Ectodermal cell (in vitro differentiated cells): ENCODE measurements around the gene CREB5.
"Not testable (repeated sequence)": the region's sequence is repeated elsewhere in the genome, so short reads cannot be mapped to it uniquely, and the experiment has no call there.

ENCODE experiments used
- H3K27ac ChIP-seq: 2 replicates; pipeline ENCODE4 v1.7.0; 2013; ENCODE audit warnings: mild to moderate bottlenecking, low read depth, low read length; ENCODE audit not compliant: insufficient read depth, poor library complexity, severe bottlenecking
- H3K27me3 ChIP-seq: 2 replicates; pipeline ENCODE4 v1.7.0; 2013; ENCODE audit warnings: mild to moderate bottlenecking, low read length; ENCODE audit not compliant: insufficient read depth, control insufficient read depth, poor library complexity, severe bottlenecking
- H3K36me3 ChIP-seq: one replicate; pipeline ENCODE4 v1.7.0; 2013; ENCODE audit warnings: low read length; ENCODE audit not compliant: control insufficient read depth, insufficient read depth
- H3K4me1 ChIP-seq: one replicate; pipeline ENCODE4 v1.7.0; 2013; ENCODE audit warnings: low read length; ENCODE audit not compliant: control insufficient read depth, insufficient read depth
- H3K4me3 ChIP-seq: 2 replicates; pipeline ENCODE4 v1.7.0; 2013; ENCODE audit warnings: low read depth, low read length, control low read depth; ENCODE audit not compliant: insufficient read depth
- H3K9me3 ChIP-seq: 2 replicates; pipeline ENCODE4 v1.7.0; 2013; ENCODE audit warnings: mild to moderate bottlenecking, low read length, moderate library complexity; ENCODE audit not compliant: control insufficient read depth
- WGBS, 2 experiments: methylation state at CpG; one replicate each; pipeline ENCODE4 v1.1.7; 2013; ENCODE audit warnings: missing lambda C conversion rate in 2 of 2; 5-methylcytosine and 5-hydroxymethylcytosine counted together

The CREB5 gene

DNA sequence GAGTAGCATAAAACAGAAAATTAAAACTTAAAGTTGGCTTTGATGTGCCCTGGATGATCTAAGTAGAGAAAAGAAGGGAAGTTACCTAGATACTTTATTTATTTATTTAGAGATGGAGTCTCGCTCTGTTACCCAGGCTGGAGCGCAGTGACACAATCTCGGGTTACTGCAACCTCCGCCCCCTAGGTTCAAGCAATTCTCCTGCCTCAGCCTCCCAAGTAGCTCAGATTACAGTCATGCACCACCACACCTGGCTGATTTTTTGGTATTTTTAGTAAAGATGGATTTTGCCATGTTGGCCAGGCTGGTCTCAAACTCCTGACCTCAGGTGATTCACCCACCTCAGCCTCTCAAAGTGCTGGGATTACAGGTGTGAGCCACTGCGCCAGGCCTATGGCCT, 373.8 kb downstream of the CREB5 start:
- H3K27me3 ChIP-seq, H3K9me3 ChIP-seq, H3K27ac ChIP-seq, H3K36me3 ChIP-seq, H3K4me3 ChIP-seq, H3K4me1 ChIP-seq: not testable (repeated sequence)
- 88 to 95% methylated on average over 5 of the region's 5 CpGs for WGBS, 2 experiments

- no peaks in the 10 kb centered on the region for H3K27me3 ChIP-seq
- no peaks in the 10 kb centered on the region for H3K9me3 ChIP-seq
- no peaks in the 10 kb centered on the region for H3K36me3 ChIP-seq
- H3K27ac ChIP-seq: no peak overlapping the region
- H3K4me1 ChIP-seq: peaks cover 9% of the 10 kb centered on the region
- H3K4me3 ChIP-seq: no peak overlapping the region
Measured at GRCh38 chr7:28787106-28787505, 374.8 kb downstream of the CREB5 start.

DNA sequence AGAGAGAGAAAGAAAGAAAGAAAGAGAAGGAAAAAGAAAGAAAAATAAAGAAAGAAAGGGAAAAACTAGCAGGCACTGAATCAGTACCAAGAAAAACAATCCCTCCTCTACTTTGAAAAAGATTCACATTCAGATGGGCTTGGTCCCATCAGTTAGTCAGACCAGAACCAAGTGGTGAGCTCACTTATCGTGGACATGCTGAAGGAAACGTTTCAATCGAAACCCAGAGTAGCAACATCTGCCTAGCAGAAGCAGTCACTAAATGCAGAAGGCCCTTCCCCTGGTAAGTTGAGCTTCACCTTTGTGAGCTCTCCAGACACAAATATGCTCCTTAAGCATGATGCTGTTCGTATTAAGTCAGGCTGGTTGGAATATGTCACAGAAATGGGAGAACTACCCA, 378.1 kb downstream of the CREB5 start:
- Histone ChIP-seq H3K36me3 (no peaks in the 10 kb centered on the region), H3K27me3 (no peaks in the 10 kb centered on the region), H3K27ac (no peak overlapping the region), H3K4me3 (no peak overlapping the region), H3K4me1 (no peaks in the 10 kb centered on the region), H3K9me3 (no peaks in the 10 kb centered on the region)
- WGBS, 2 experiments: 94 to 99% methylated on average over 4 of the region's 4 CpGs

DNA sequence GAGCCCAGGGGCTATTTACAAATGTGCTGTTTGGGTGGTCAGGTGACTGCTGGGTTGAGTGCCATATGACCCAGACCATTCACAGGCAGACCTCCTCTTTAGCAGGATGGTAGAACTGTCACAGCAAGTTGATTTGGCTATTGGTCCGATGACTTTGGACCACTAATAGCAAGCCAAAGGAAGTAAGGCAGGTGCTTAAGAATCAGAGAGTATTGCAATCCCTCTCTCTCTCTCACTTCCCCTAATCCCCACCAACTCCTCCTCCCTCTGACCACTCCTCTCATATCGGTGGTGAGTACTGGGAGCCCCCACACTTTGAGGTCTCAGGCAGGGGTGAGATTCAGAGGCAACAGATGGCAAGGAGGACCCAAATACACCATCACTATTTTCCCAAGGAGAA, 380.5 kb downstream of the CREB5 start:
- no peaks in the 10 kb centered on the region for H3K27me3 ChIP-seq
- H3K4me1 ChIP-seq: no peaks in the 10 kb centered on the region
- H3K9me3 ChIP-seq: no peaks in the 10 kb centered on the region
- no peak overlapping the region for H3K4me3 ChIP-seq
- no peak overlapping the region for H3K27ac ChIP-seq
- 92 to 97% methylated on average over 2 of the region's 2 CpGs for WGBS, 2 experiments
- no peaks in the 10 kb centered on the region for H3K36me3 ChIP-seq

- H3K36me3 ChIP-seq: no peaks in the 10 kb centered on the region
- H3K4me1 ChIP-seq: no peaks in the 10 kb centered on the region
- no peak overlapping the region for H3K4me3 ChIP-seq
- 92 to 93% methylated on average over 9 of the region's 9 CpGs for WGBS, 2 experiments
- H3K27me3 ChIP-seq: no peaks in the 10 kb centered on the region
- H3K9me3 ChIP-seq: no peaks in the 10 kb centered on the region
- no peak overlapping the region for H3K27ac ChIP-seq
Measured at GRCh38 chr7:28793381-28794085, 381.2 kb downstream of the CREB5 start.

- WGBS, 2 experiments: 95 to 96% methylated on average over 15 of the region's 15 CpGs
- Histone ChIP-seq H3K27ac (no peak overlapping the region), H3K4me1 (no peaks in the 10 kb centered on the region), H3K36me3 (no peaks in the 10 kb centered on the region), H3K4me3 (no peak overlapping the region), H3K27me3 (no peaks in the 10 kb centered on the region), H3K9me3 (no peaks in the 10 kb centered on the region)
Measured at GRCh38 chr7:28798274-28798673, 386.0 kb downstream of the CREB5 start.

DNA sequence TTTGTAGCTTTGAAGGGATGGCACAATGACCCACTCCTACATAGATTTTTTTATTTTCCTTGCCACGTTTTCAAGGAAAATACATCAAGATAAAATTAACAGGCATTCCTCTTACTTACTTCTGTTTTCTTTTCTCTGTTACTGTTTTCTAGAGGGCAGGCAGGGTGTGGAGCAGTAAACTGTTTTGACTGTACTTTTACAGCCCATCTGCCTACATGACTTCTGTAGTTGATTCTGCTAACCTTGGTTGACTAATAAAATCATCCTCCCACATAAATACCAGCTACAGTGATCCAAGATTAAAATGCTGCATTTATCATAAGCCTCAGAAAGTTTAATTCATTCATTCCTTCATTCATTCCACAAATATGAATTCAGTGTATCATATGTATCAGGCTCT, 387.3 kb downstream of the CREB5 start:
- H3K4me3 ChIP-seq: no peak overlapping the region
- H3K36me3 ChIP-seq: no peaks in the 10 kb centered on the region
- 80% methylated on average over 1 of the region's 1 CpG; no CpG with 5 or more reads in 1 of the 2 experiments for WGBS, 2 experiments

GRCh38 chr7:28800150-28800549, 387.8 kb downstream of the CREB5 start:
- H3K9me3 ChIP-seq: no peaks in the 10 kb centered on the region
- H3K27me3 ChIP-seq: no peaks in the 10 kb centered on the region
- no peaks in the 10 kb centered on the region for H3K36me3 ChIP-seq
- no peak overlapping the region for H3K27ac ChIP-seq
- H3K4me3 ChIP-seq: no peak overlapping the region
- WGBS, 2 experiments: 95 to 97% methylated on average over 7 of the region's 7 CpGs
- H3K4me1 ChIP-seq: no peaks in the 10 kb centered on the region

More for the DNA sequence above, 387.3 kb downstream of the CREB5 start:
- Histone ChIP-seq H3K27me3 (no peaks in the 10 kb centered on the region), H3K9me3 (no peaks in the 10 kb centered on the region), H3K27ac (no peak overlapping the region), H3K4me1 (no peaks in the 10 kb centered on the region)

DNA sequence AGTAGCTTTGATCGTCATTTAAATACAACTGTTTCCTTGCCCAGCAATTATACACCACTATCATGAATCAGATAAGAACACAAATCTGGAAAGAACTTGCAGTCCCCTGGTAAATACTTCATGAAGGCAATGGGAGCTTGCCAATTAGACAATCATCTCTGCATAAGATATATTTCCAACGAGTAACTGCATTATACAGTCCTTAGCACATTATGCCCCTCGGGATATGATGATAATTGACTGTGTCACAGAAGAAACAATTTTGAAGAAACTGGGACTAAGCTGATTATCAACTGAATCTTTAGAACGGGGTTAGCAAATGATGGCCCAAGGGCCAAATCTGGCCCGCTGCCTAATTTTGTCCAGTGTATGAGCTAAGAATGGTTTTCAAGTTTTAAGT, 390.1 kb downstream of the CREB5 start:
- H3K9me3 ChIP-seq: no peaks in the 10 kb centered on the region
- H3K36me3 ChIP-seq: no peaks in the 10 kb centered on the region
- H3K27ac ChIP-seq: no peak overlapping the region
- no peaks in the 10 kb centered on the region for H3K4me1 ChIP-seq
- no peaks in the 10 kb centered on the region for H3K27me3 ChIP-seq
- 96 to 97% methylated on average over 5 of the region's 5 CpGs for WGBS, 2 experiments
- no peak overlapping the region for H3K4me3 ChIP-seq

GRCh38 chr7:28804157-28804556, 391.8 kb downstream of the CREB5 start:
- 94 to 95% methylated on average over 8 of the region's 8 CpGs for WGBS, 2 experiments
- Histone ChIP-seq H3K36me3 (no peaks in the 10 kb centered on the region), H3K4me3 (no peak overlapping the region), H3K9me3 (no peaks in the 10 kb centered on the region), H3K27me3 (no peaks in the 10 kb centered on the region), H3K27ac (no peak overlapping the region), H3K4me1 (no peaks in the 10 kb centered on the region)

- no peaks in the 10 kb centered on the region for H3K36me3 ChIP-seq
- no peaks in the 10 kb centered on the region for H3K9me3 ChIP-seq
- WGBS, 2 experiments: 84 to 86% methylated on average over 4 of the region's 4 CpGs
Measured at GRCh38 chr7:28804990-28805389, 392.7 kb downstream of the CREB5 start.

More at GRCh38 chr7:28804990-28805389, 392.7 kb downstream of the CREB5 start:
- Histone ChIP-seq H3K4me1 (no peaks in the 10 kb centered on the region), H3K4me3 (no peak overlapping the region), H3K27me3 (no peaks in the 10 kb centered on the region), H3K27ac (no peak overlapping the region)
